ENCODE data around the gene MMGT1.

The MMGT1 gene

DNA sequence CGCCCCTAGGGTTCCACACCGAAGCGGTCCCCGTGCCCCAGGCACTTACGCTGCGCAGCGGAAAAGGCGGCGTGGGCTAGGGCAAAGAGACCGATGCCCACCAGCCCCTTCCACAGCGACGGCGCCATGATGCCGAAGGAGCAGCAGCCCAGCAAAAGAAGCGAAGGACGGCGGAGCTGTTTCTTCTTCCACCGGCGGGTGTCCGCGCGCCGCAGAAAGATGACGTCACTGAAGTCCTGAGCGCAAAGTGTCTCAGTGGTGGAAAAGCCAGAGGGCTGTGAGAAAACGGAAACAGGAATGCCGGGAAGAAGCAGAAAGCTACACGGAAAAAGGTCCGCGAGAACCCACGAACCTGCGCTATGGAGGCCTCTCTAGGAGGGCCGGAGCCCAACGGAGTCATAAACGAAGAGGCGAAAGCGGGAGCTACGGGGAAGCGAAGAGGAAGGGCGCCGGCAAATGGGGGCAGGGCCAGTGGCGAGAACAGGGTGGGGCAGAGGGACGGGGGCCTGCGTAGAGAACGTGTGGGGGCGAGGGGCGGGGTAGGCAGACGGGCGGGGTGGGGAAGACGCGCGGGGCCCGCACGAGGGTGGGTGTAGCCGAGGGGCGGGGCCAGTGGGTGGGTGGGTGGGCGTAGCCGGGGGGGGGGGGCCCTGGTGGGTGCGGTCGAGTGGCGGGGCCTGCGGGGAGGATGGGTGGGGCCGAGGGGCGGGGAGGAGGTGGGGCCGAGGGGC is at the start of gene MMGT1:
TSS of gene MMGT1 (minus strand) at position 441 of the 731 bp plus-strand sequence. CDS start at position 128, 313 bp downstream.
- DNase-seq = peak; percentile 79 to 92

GRCh38 chrX:136021903-136022302 is 48.1 kb upstream of the MMGT1 start:
- DNase-seq = no peak

DNA sequence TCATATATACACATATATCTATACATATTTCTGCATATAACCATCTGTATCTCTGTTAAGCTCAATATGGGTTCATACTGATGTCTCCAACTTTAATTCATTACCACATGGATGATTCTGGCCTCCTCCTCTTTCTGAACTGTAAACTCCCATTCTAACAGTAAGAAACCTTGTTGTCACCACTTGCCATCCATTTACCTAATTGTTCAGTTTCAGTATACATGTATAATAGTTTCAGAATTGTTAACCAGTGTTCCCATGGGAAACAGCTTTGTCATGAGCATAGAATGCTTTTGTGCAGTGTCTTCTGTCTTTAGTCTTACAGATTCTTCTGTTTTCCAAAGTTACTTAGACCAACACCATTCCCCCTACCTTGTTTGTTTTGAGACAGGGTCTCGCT is 47.4 kb upstream of the MMGT1 start:
- no peak for DNase-seq

- no peak for DNase-seq
These were observed 45.4 kb upstream of the MMGT1 start for GRCh38 chrX:136019226-136019625.

GRCh38 chrX:136016881-136017280 is 43.1 kb upstream of the MMGT1 start:
- no peak for DNase-seq

GRCh38 chrX:136015016-136015415 is 41.2 kb upstream of the MMGT1 start:
- DNase-seq = no peak

- DNase-seq = no peak
These were observed 14.5 kb upstream of the MMGT1 start for GRCh38 chrX:135988245-135988644.

DNA sequence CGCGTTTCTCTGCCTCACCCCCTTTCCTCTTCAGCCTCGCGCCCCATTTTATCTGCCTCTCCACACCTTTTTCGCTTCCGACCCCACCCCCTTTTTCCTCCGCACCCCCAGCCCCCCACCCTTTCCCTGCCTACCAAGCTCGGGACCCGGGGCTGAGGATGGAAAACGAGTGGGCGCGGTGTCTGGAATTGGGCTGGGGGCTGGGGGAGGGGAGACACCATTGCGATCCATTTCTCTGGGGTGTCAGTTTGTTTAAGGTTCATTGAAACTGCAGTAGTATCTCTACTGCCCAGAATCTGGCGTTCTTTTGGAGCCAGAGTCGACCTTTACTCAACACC is 12.2 kb upstream of the MMGT1 start:
- peak in 1 of 2 experiments; percentile 21 for DNase-seq

DNA sequence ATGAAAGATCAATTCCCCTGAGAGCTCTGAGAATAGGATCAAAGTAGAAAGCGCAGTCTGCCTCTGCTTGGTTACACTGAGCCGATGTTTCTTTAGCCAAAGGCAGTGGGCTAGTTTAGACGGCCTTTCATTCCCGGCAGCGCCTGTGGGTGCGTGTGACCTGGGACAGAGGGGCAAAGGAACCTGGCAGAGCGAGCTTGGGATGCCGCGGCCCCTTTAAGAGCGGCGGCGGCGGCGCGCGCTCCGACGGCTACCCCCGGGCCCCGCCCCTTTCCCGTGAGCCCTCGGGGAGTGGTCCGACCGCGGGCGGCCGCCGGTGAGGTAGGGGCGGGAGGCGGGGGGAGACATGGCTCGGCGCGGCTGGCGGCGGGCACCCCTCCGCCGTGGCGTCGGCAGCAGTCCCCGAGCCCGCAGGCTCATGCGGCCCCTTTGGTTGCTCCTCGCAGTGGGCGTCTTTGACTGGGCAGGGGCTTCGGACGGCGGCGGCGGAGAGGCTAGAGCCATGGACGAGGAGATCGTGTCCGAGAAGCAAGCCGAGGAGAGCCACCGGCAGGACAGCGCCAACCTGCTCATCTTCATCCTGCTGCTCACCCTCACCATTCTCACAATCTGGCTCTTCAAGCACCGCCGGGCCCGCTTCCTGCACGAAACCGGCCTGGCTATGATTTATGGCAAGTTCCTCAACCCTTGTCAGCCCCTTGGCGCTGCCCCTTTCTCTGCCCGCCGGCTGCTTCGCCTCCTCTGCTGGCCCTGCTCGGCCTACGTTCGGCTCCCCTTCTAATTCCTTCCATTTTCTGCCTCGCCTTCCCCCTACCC is 11.6 kb upstream of the MMGT1 start, which contains the start of gene SLC9A6:
TSS of gene SLC9A6 (plus strand) at position 279 of the 816 bp plus-strand sequence. CDS start at position 503, 224 bp downstream.
- DNase-seq = peak; percentile 45 to 90

- DNase-seq = no peak
These were observed 11.0 kb upstream of the MMGT1 start for GRCh38 chrX:135984791-135985156.

DNA sequence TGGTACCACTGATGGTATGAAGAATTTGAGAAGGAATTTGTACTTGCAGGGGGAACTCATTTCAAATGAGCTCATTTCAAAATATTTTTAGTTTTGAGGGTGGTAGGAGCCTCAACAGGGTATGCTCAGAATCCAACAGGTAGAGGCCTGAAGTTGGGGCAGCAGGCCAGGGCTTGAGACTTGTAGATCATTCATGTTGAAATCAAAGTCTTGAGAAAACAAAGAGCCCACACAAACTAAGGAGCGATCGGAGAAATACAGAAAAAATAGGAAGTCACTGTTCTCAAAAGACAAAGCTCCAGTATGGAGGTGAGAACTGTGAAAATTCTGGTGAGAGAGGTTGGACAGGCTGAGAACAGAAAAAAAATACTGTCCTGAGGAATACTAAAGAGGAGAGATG is 10.5 kb upstream of the MMGT1 start:
- DNase-seq = no peak

- no peak for DNase-seq
These were observed 9.1 kb upstream of the MMGT1 start for GRCh38 chrX:135982860-135983259.

DNA sequence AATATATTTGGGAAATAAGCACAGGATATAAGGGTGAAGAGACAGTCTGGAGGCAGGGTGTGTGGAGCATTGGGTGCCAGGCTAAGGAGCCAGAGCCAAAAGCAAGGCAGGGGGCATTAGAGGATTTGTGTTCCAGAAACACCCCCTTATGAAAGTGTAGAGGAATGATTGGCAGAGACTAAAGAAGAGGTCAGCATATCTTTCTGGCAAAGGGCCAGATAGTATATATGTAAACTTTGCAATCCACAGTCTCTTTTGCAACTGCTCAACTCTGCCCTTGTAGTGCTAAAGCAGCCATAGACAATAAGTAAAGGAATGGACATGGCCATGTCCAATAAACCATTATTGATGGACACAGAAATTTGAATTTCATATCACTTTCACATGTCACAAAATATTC is 7.9 kb upstream of the MMGT1 start:
- DNase-seq = no peak

- DNase-seq = no peak
These were observed 7.2 kb upstream of the MMGT1 start for GRCh38 chrX:135981010-135981409.

GRCh38 chrX:135977611-135978010 is 3.8 kb upstream of the MMGT1 start:
- DNase-seq = no peak

DNA sequence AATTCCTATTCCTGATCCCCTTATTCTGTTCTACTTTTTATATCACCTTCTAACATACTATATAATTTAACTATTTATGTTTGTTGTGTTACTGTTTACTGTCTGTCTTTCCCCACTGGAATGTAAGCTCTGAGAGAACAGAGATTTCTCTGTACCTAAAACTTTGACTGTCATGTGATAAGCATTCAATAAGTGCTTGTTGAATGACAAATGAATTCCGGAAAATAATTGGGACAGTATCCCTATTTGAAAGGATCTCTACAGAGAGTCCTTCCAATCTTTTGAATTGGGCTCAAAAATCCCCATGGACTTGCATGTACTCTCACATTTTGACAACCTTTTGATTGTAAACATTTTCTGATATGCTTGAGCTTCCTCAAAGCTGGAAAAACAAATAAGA is 1.6 kb upstream of the MMGT1 start:
- no peak for DNase-seq

DNA sequence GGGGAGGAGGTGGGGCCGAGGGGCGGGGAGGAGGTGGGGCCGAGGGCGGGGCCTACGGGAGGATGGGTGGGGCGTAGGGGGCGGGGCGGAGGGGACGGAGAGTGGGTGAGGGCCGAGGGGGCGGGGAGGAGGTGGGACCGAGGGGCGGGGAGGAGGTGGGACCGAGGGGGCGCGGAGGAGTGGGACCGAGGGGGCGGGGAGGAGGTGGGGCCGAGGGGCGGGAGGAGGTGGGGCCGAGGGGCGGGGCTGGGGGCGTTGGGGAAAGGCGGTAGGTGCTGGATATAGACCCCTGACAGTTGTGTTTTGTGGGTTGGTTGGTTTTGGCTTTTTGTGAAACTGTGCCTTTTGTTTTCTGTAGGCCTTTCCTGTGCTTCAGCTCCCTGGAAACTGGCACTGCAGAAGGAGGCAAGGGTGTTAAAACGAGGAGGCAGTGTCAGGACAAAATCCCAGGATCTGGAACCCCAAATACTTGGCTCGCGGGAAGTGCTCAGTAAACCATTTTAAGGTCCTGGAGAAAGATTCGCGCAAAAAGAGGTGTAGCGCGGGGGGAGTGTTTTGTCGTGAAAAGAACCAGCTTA is 580 bp upstream of the MMGT1 start:
- peak; percentile 8 to 80 for DNase-seq

DNA sequence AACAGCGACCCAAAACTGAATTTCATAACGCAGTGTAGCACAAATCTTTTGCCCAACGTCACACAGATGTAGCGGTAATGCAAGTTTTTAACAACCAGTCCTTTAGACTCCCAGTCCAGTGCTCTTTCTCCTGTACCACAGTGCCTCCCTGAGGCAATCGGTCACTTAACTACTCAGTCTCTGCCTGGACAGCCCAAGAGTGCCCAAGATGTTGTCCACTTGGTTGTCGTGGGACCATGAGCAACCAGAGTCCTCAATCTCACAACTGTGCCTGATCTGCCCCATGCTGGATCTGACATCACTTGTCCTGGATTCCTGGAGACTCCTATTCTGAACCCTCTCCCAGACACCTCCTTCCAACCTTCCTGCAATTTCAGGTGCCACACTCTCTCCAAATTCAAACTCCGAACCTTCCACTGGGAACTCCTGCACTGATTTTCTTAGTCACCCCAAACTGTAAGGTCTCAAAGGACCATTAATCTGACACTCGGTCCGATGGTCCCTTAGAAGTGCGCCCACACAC is 702 bp downstream of the MMGT1 start:
- peak in 1 of 2 experiments; percentile 31 for DNase-seq

- no peak for DNase-seq
These were observed 22.5 kb downstream of the MMGT1 start for GRCh38 chrX:135951291-135951690.

DNA sequence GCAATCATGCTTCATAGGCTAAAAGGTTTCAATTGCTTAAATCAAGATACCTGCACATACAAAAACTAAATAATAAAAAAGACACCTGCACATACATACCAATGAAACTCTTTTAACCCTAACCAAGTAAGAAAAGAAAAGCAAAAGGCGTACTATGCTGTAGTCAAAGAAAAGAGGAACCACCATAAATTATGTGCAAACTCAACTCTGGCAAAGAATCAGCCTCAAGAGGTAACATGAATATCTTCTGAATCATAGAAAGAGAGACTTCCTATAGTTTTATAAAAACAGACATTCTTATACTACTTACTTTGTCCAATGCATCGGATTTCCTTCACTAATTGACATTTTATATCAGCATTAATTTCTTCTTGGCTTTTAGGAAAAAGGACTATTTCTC is 29.3 kb downstream of the MMGT1 start:
- no peak for DNase-seq

GRCh38 chrX:135931644-135932487 is 41.9 kb downstream of the MMGT1 start:
- DNase-seq = peak in 1 of 2 experiments; percentile 56

GRCh38 chrX:135927897-135928296 is 45.9 kb downstream of the MMGT1 start:
- no peak for DNase-seq

- peak in 1 of 2 experiments; percentile 12 for DNase-seq
These were observed 50.4 kb downstream of the MMGT1 start for GRCh38 chrX:135923353-135923752.

All from NCI-H526 (cell line).